ENCODE results near the gene C8A. TPM values are rescaled to one million over a fixed set of nuclear protein-coding genes. Genes with fewer than 3 reads are reported as not detected.

C8A gene
- total RNA-seq, 3 donors from 2014 or later (not counting 1 experiment from before 2014, with no cell fraction given), result not detected

GRCh38 chr1:56916630-56917029, 62.0 kb downstream of the C8A start:
- H3K27ac Mint-ChIP-seq, result no peak overlapping the region
- Histone ChIP-seq H3K4me3 (ENCODE audit: low read length) (no peak overlapping the region), H3K27me3 (ENCODE audit: control insufficient read depth, insufficient read depth, low read length) (no peaks in the 10 kb centered on the region), H3K9me3 (ENCODE audit: control insufficient read depth, insufficient read depth, low read length) (no peaks in the 10 kb centered on the region), H3K27ac (ENCODE audit: low read length) (no peak overlapping the region), H3K4me1 (ENCODE audit: control insufficient read depth, insufficient read depth, low read length) (no peaks in the 10 kb centered on the region), H3K36me3 (ENCODE audit: control insufficient read depth, insufficient read depth, low read length) (no peaks in the 10 kb centered on the region)
- 74% methylated on average over 3 of the region's 3 CpGs for WGBS (ENCODE audit: insufficient coverage)
- DNase-seq, result no peak
- intact Hi-C loops (cut with micrococcal nuclease), result no loop called here
- no peaks in the 10 kb centered on the region for H3K9me3 Mint-ChIP-seq
- peaks cover 0 to 7% of the 10 kb centered on the region in 2 donors for H3K27me3 Mint-ChIP-seq (ENCODE audit: low read depth in 2 of 2)
- H3K4me1 Mint-ChIP-seq, result peaks cover 3 to 5% of the 10 kb centered on the region in 2 donors
- H3K4me3 Mint-ChIP-seq, result no peak overlapping the region
- no peak for ATAC-seq
- TF ChIP-seq CTCF (IDR thresholded peaks at IDR 0.05), result no peak
- no peaks in the 10 kb centered on the region for H3K36me3 Mint-ChIP-seq

GRCh38 chr1:56917356-56917755, 62.8 kb downstream of the C8A start:
- Histone ChIP-seq H3K4me1 (ENCODE audit: control insufficient read depth, insufficient read depth, low read length) (no peaks in the 10 kb centered on the region), H3K9me3 (ENCODE audit: control insufficient read depth, insufficient read depth, low read length) (no peaks in the 10 kb centered on the region), H3K27me3 (ENCODE audit: control insufficient read depth, insufficient read depth, low read length) (no peaks in the 10 kb centered on the region), H3K4me3 (ENCODE audit: low read length) (no peak overlapping the region), H3K27ac (ENCODE audit: low read length) (no peak overlapping the region), H3K36me3 (ENCODE audit: control insufficient read depth, insufficient read depth, low read length) (no peaks in the 10 kb centered on the region)
- intact Hi-C loops (cut with micrococcal nuclease), result no loop called here
- Mint-ChIP-seq H3K4me3 (no peak overlapping the region), H3K9me3 (no peaks in the 10 kb centered on the region), H3K27me3 (ENCODE audit: low read depth in 2 of 2) (peaks cover 0 to 7% of the 10 kb centered on the region in 2 donors), H3K36me3 (no peaks in the 10 kb centered on the region), H3K27ac (no peak overlapping the region), H3K4me1 (peaks cover 0 to 5% of the 10 kb centered on the region in 2 donors)
- no peak for TF ChIP-seq CTCF (IDR thresholded peaks at IDR 0.05)
- no peak for DNase-seq
- 79% methylated on average over 5 of the region's 5 CpGs for WGBS (ENCODE audit: insufficient coverage)
- no peak for ATAC-seq

- H3K27ac ChIP-seq (ENCODE audit: low read length), result no peak overlapping the region
- Mint-ChIP-seq H3K27me3 (ENCODE audit: low read depth in 2 of 2) (peaks cover 0 to 7% of the 10 kb centered on the region in 2 donors), H3K4me3 (no peak overlapping the region), H3K9me3 (peaks cover 0 to 3% of the 10 kb centered on the region in 2 donors), H3K4me1 (peaks cover 0 to 5% of the 10 kb centered on the region in 2 donors), H3K36me3 (no peaks in the 10 kb centered on the region), H3K27ac (no peak overlapping the region)
- ATAC-seq, result no peak
- no CpG with 5 or more reads among the region's 2 CpGs for WGBS (ENCODE audit: insufficient coverage)
- H3K36me3 ChIP-seq (ENCODE audit: control insufficient read depth, insufficient read depth, low read length), result no peaks in the 10 kb centered on the region
- no peaks in the 10 kb centered on the region for H3K27me3 ChIP-seq (ENCODE audit: control insufficient read depth, insufficient read depth, low read length)
- DNase-seq, result no peak
- intact Hi-C loops (cut with micrococcal nuclease), result no loop called here
- no peaks in the 10 kb centered on the region for H3K9me3 ChIP-seq (ENCODE audit: control insufficient read depth, insufficient read depth, low read length)
- no peak overlapping the region for H3K4me3 ChIP-seq (ENCODE audit: low read length)
- no peaks in the 10 kb centered on the region for H3K4me1 ChIP-seq (ENCODE audit: control insufficient read depth, insufficient read depth, low read length)
- TF ChIP-seq CTCF (IDR thresholded peaks at IDR 0.05), result no peak
Measured at GRCh38 chr1:56920591-56921001, 66.0 kb downstream of the C8A start.

- ATAC-seq, result no peak
Measured at GRCh38 chr1:56921479-56921878, 66.9 kb downstream of the C8A start.

More at GRCh38 chr1:56921479-56921878, 66.9 kb downstream of the C8A start:
- intact Hi-C loops (cut with micrococcal nuclease), result no loop called here
- Mint-ChIP-seq H3K36me3 (no peaks in the 10 kb centered on the region), H3K4me3 (no peak overlapping the region), H3K27ac (no peak overlapping the region), H3K9me3 (peaks cover 0 to 3% of the 10 kb centered on the region in 2 donors), H3K27me3 (ENCODE audit: low read depth in 2 of 2) (peaks cover 0 to 3% of the 10 kb centered on the region in 2 donors), H3K4me1 (peaks cover 0 to 5% of the 10 kb centered on the region in 2 donors)
- Histone ChIP-seq H3K36me3 (ENCODE audit: control insufficient read depth, insufficient read depth, low read length) (no peaks in the 10 kb centered on the region), H3K27me3 (ENCODE audit: control insufficient read depth, insufficient read depth, low read length) (no peaks in the 10 kb centered on the region), H3K4me3 (ENCODE audit: low read length) (no peak overlapping the region), H3K27ac (ENCODE audit: low read length) (no peak overlapping the region), H3K9me3 (ENCODE audit: control insufficient read depth, insufficient read depth, low read length) (no peaks in the 10 kb centered on the region), H3K4me1 (ENCODE audit: control insufficient read depth, insufficient read depth, low read length) (no peaks in the 10 kb centered on the region)
- no peak for TF ChIP-seq CTCF (IDR thresholded peaks at IDR 0.05)
- no peak for DNase-seq
- 55% methylated on average over 1 of the region's 1 CpG for WGBS (ENCODE audit: insufficient coverage)
